GM21360 (cell line): Measurements from ENCODE around the gene RHBG.

Experiments used
- ATAC-seq: cut with Tn5 transposase; IDR thresholded peaks from one replicate; pipeline ENCODE4 v1.9.1; 2021; ENCODE audit warnings: mild to moderate bottlenecking, moderate library complexity; ENCODE audit not compliant: unreplicated experiment

The RHBG gene

GRCh38 chr1:156385534-156386031 lies 16.6 kb downstream of the RHBG start:
- ATAC-seq, result no peak

GRCh38 chr1:156386134-156386901 lies 17.3 kb downstream of the RHBG start:
- no peak for ATAC-seq

GRCh38 chr1:156386949-156387869 lies 18.2 kb downstream of the RHBG start:
- ATAC-seq, result no peak

- no peak for ATAC-seq
These were observed 18.8 kb downstream of the RHBG start for GRCh38 chr1:156387870-156388173.

- ATAC-seq, result no peak
These were observed 19.4 kb downstream of the RHBG start for GRCh38 chr1:156388174-156389137.

GRCh38 chr1:156389311-156389710 lies 20.3 kb downstream of the RHBG start:
- ATAC-seq, result no peak

- no peak for ATAC-seq
These were observed 21.7 kb downstream of the RHBG start for GRCh38 chr1:156390469-156391365.

GRCh38 chr1:156391366-156391677 lies 22.3 kb downstream of the RHBG start:
- ATAC-seq, result no peak

GRCh38 chr1:156391701-156392100 lies 22.7 kb downstream of the RHBG start:
- no peak for ATAC-seq

GRCh38 chr1:156392452-156392853 lies 23.4 kb downstream of the RHBG start:
- ATAC-seq, result no peak

GRCh38 chr1:156393095-156393494 lies 24.1 kb downstream of the RHBG start:
- no peak for ATAC-seq

GRCh38 chr1:156394082-156394481 lies 25.1 kb downstream of the RHBG start:
- ATAC-seq, result no peak

- ATAC-seq, result no peak
These were observed 25.9 kb downstream of the RHBG start for GRCh38 chr1:156394835-156395461.

GRCh38 chr1:156399355-156400125 lies 30.5 kb downstream of the RHBG start:
- no peak for ATAC-seq

GRCh38 chr1:156400191-156400935 lies 31.4 kb downstream of the RHBG start:
- ATAC-seq, result no peak

GRCh38 chr1:156401041-156401574 lies 32.1 kb downstream of the RHBG start:
- no peak for ATAC-seq

GRCh38 chr1:156401681-156402081 lies 32.7 kb downstream of the RHBG start:
- ATAC-seq, result no peak
